Neural crest cell (in vitro differentiated cells): ENCODE measurements around the gene MARK2. TPM values are rescaled to one million over a fixed set of nuclear protein-coding genes. Genes with fewer than 3 reads are reported as not detected.

Experiments used
- DNase-seq: peaks from one replicate; pipeline ENCODE4 v3.0.0; 2021; ENCODE audit warnings: low read depth, mixed read lengths, low spot score
- H3K27ac Mint-ChIP-seq: one replicate; pipeline ENCODE4 v1.8.0; 2021; ENCODE audit warnings: mild to moderate bottlenecking, mixed read lengths; ENCODE audit not compliant: unreplicated experiment
- H3K27me3 Mint-ChIP-seq: 2 replicates; pipeline ENCODE4 v1.8.0; 2021; ENCODE audit warnings: low read depth, mild to moderate bottlenecking, mixed read lengths
- H3K36me3 Mint-ChIP-seq: 2 replicates; pipeline ENCODE4 v1.8.0; 2021; ENCODE audit warnings: low read depth, mild to moderate bottlenecking, mixed read lengths
- H3K4me1 Mint-ChIP-seq: 2 replicates; pipeline ENCODE4 v1.8.0; 2021; ENCODE audit warnings: mixed read lengths
- H3K4me3 Mint-ChIP-seq: one replicate; pipeline ENCODE4 v1.8.0; 2021; ENCODE audit warnings: mild to moderate bottlenecking, mixed read lengths
- H3K9me3 Mint-ChIP-seq: 2 replicates; pipeline ENCODE4 v1.8.0; 2021; ENCODE audit warnings: mixed read lengths
- total RNA-seq: library from RNA; stranded (reverse); gene quantifications from 2 replicates; pipeline ENCODE4 v1.2.1, GENCODE V29; 2021
- TF ChIP-seq, protein P1 (sequence below): fragments of 200-600 bp; sonication (generic); conservative IDR thresholded peaks from 2 replicates; pipeline ENCODE4 v1.5.0; 2021; ENCODE audit warnings: antibody characterized with exemption, mild to moderate bottlenecking

MARK2 gene
- total RNA-seq, 1 donor from 2014 or later = 42.4 TPM

DNA sequence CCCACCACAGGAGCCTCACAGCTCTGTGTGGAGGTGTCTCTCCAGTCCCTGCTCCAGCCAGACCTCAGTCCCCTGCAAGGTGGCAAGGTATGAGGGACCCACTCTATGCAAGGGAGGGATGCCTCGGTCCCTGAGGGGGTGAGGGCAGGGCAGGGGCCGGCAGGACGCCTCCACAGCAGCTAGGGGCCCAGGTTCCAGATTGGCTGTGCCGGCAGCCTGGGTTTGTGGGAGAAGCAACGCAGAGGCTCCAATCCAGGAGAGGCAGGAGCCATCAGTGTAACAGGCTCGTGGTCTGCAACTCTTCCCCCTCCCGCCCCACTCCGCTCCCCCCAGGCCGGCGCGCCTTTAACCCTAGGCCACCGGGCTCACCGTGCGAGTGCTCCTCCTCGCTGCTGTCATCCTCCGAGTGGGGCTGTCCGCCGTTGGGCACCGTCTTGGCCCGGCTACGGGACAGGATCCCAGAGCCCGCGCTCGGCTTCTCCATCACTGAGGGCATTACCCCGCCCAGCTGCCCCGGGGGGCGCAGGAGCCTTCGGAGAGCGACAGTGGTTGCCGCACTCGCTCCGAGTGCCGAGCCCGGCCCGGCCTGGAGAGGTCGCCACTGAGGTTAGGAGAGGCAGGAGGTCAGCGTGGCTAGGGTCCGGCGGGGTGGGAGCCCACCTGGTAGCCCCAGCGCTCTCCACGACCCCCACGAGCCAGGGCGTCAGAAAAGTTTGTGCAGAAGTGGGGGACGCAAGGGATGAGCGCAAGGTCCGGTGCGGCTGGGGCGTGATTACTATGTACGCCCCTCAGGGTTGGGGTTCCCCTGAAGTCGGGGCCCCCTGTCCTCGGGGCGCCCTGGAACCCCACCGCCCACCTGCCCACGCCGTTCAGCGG lies 77.3 kb downstream of the MARK2 start:
- H3K4me3 Mint-ChIP-seq = peak overlapping the region; percentile 95
- peak; percentile 86 for DNase-seq
- peaks cover 41% of the 10 kb centered on the region for H3K4me1 Mint-ChIP-seq
- no peaks in the 10 kb centered on the region for H3K9me3 Mint-ChIP-seq
- peak overlapping the region; percentile 97 for H3K27ac Mint-ChIP-seq
- TF ChIP-seq, protein P1, sequence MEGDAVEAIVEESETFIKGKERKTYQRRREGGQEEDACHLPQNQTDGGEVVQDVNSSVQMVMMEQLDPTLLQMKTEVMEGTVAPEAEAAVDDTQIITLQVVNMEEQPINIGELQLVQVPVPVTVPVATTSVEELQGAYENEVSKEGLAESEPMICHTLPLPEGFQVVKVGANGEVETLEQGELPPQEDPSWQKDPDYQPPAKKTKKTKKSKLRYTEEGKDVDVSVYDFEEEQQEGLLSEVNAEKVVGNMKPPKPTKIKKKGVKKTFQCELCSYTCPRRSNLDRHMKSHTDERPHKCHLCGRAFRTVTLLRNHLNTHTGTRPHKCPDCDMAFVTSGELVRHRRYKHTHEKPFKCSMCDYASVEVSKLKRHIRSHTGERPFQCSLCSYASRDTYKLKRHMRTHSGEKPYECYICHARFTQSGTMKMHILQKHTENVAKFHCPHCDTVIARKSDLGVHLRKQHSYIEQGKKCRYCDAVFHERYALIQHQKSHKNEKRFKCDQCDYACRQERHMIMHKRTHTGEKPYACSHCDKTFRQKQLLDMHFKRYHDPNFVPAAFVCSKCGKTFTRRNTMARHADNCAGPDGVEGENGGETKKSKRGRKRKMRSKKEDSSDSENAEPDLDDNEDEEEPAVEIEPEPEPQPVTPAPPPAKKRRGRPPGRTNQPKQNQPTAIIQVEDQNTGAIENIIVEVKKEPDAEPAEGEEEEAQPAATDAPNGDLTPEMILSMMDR = peak; percentile 70
- peaks cover 5% of the 10 kb centered on the region for H3K36me3 Mint-ChIP-seq
- peaks cover 17% of the 10 kb centered on the region for H3K27me3 Mint-ChIP-seq

DNA sequence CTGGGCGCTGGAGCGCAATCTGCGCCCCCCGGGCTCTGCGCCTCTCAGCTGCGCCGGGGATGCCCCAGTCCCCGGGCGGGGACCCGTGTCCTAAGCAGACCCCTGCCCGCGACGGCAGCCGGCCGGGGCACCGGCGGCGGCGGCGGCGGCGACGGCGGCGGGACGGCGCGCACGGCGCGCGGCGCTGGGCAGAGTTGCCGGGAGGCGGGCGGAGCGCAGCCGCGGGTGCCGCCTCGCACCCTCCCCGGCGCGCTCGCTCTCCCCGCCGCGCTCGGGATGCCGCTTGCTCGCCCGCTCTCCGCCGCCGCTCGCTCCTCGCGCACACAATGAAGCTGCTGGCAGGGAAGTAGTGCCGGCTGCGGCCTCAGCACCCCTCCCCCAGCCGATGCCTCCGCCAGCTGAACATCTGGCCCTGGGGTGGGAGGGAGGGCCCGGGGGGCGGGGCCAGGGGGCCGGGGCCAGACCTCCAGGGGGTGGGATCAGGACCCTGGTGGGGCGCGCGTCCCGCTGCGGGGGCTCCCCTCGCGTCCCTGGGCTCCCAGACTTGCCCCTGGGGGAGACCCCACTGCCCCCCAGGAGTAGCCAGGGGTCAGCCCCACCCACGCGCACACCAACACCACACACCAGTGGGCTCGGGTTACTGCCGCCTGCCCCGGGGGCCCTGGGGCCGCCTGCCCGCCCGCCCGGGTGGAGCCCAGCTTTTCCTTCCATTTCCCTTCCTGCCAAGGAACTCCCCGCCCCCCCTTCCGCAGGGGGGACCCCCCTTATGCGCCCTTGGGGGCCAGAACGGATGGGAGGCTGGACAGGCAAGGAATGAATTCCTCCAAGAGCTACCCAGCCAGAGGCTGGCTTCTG lies 78.2 kb downstream of the MARK2 start, which contains the start of gene RCOR2:
TSS of gene RCOR2 (minus strand) at position 328 of the 855 bp plus-strand sequence. CDS start 708 bp downstream, outside the sequence.
- Mint-ChIP-seq H3K27ac (peak within 1 kb of the TSS; percentile 97), H3K9me3 (no peaks in the 10 kb centered on the region), H3K36me3 (peaks cover 5% of the 10 kb centered on the region), H3K27me3 (peaks cover 14% of the 10 kb centered on the region), H3K4me1 (peaks cover 37% of the 10 kb centered on the region), H3K4me3 (peak within 1 kb of the TSS; percentile 95)
- TF ChIP-seq, protein P1 = no peak
- DNase-seq = peak; percentile 82

DNA sequence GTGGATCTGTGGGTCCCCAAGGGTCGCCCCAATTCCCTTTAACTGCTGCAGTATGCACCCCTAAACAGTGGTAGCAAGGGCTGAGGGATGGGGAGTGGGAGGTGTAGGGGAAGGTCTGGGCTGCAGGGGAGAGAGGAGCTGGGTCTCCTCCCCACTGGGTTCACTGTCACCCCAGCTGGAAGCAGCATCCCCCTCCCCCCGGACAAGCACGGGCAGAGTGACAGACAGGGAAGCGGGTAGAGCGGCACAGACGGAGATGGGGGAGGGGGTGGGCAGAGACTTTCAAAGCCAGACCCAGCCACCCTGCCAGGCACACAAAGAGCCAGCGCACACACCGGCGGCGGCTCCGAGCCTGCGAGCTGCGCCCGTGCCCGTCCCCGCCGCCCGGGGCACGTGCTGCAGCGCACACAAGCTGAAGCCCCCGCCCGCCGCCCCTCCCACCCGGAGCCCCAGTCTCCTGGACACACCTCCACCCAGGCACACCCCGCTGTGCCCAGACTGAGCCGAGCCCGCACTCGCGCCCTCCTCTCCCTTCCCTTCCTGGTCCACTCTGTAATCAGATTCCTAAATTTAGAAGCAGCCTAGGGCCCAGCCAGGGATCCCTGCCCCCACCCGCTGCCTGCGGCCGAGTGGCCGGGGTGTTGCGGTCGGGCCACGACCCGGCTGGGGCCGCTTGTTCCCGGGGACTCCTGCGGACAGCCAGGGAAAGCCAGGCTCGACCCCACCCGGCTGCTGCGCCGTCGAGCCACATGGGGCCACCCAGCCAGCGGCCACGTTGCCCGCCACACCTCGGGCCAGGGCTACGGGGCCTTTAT lies 79.0 kb downstream of the MARK2 start:
- peak overlapping the region; percentile 92 for H3K4me3 Mint-ChIP-seq
- H3K27ac Mint-ChIP-seq = peak overlapping the region; percentile 95
- TF ChIP-seq, protein P1 = no peak
- DNase-seq = peak; percentile 66
- no peaks in the 10 kb centered on the region for H3K36me3 Mint-ChIP-seq
- peaks cover 29% of the 10 kb centered on the region for H3K4me1 Mint-ChIP-seq
- no peaks in the 10 kb centered on the region for H3K9me3 Mint-ChIP-seq
- peaks cover 7% of the 10 kb centered on the region for H3K27me3 Mint-ChIP-seq

DNA sequence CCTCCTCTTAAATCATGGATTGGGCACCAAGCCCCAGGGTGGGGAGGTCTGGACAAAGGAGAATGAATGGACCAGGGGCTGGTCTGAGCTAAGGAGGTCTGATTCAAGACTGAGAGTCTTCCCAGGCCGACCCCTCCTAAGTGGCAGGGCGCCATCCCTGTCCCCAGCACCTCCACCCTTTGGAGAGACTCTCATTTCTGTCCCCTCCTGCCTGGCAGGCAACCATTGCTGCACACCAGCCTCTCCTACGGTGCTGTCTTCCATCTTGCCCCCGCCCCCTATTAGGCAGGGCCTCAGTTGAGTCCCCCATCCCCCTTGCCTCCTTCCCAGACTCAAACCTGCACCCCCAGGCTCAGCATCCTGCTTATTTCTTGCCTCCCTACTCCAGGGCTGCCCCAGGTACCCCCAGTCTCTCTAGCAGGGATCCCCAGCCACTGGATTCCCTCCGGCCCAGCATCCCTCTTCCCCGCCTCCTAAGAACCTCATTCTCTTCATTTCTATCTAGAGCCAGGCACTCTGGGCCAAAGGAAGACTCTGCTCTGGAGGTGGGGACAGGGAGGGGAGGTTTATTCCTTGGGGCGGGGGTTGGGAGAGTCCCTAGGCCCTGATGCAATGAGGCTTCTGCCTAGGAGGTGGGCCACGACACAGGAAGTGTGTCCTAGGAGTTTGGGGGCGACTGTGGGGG lies 79.7 kb downstream of the MARK2 start:
- Mint-ChIP-seq H3K27me3 (peaks cover 7% of the 10 kb centered on the region), H3K36me3 (no peaks in the 10 kb centered on the region), H3K9me3 (no peaks in the 10 kb centered on the region), H3K4me1 (peaks cover 28% of the 10 kb centered on the region), H3K27ac (peak overlapping the region; percentile 96), H3K4me3 (peak overlapping the region; percentile 92)
- TF ChIP-seq, protein P1 = no peak
- DNase-seq = peak; percentile 33
